Nephron progenitor cell (in vitro differentiated cells): ENCODE data around the gene CD14.
"Not testable (repeated sequence)": the region's sequence is repeated elsewhere in the genome, so short reads cannot be mapped to it uniquely, and the experiment has no call there.

ENCODE experiments used
- DNase-seq: peaks from one replicate; pipeline ENCODE4 v3.0.0; 2021
- H3K27ac Mint-ChIP-seq: 2 replicates; pipeline ENCODE4 v1.8.0; 2021; ENCODE audit warnings: mild to moderate bottlenecking, moderate library complexity, mixed read lengths
- H3K27me3 Mint-ChIP-seq: 2 replicates; pipeline ENCODE4 v1.8.0; 2021; ENCODE audit warnings: mild to moderate bottlenecking, low read depth, mixed read lengths; ENCODE audit not compliant: poor library complexity
- H3K36me3 Mint-ChIP-seq: 2 replicates; pipeline ENCODE4 v1.8.0; 2021; ENCODE audit warnings: low read depth, mixed read lengths
- H3K4me1 Mint-ChIP-seq: 2 replicates; pipeline ENCODE4 v1.8.0; 2021; ENCODE audit warnings: mixed read lengths
- H3K4me3 Mint-ChIP-seq: 2 replicates; pipeline ENCODE4 v1.8.0; 2021; ENCODE audit warnings: mild to moderate bottlenecking, moderate library complexity, mixed read lengths
- H3K9me3 Mint-ChIP-seq: 2 replicates; pipeline ENCODE4 v1.8.0; 2021; ENCODE audit warnings: mild to moderate bottlenecking, moderate library complexity, mixed read lengths
- CTCF ChIP-seq: fragments of 200-600 bp; sonication (generic); IDR thresholded peaks from 2 replicates; pipeline ENCODE4 v1.5.0; 2021; ENCODE audit warnings: antibody characterized with exemption

The CD14 gene

GRCh38 chr5:140672455-140673186, 39.6 kb upstream of the CD14 start:
- Mint-ChIP-seq H3K9me3 (no peaks in the 10 kb centered on the region), H3K27ac (no peak overlapping the region), H3K27me3 (peaks cover 4% of the 10 kb centered on the region), H3K36me3 (peaks cover 60% of the 10 kb centered on the region), H3K4me3 (no peak overlapping the region), H3K4me1 (no peaks in the 10 kb centered on the region)
- DNase-seq, result peak; percentile 41
- TF ChIP-seq CTCF, result no peak

GRCh38 chr5:140671472-140672125, 38.6 kb upstream of the CD14 start:
- H3K9me3 Mint-ChIP-seq, result no peaks in the 10 kb centered on the region
- H3K4me1 Mint-ChIP-seq, result peaks cover 1% of the 10 kb centered on the region
- peaks cover 4% of the 10 kb centered on the region for H3K27me3 Mint-ChIP-seq
- DNase-seq, result no peak
- peaks cover 62% of the 10 kb centered on the region for H3K36me3 Mint-ChIP-seq
- H3K27ac Mint-ChIP-seq, result peak overlapping the region; percentile 39
- no peak for TF ChIP-seq CTCF
- H3K4me3 Mint-ChIP-seq, result no peak overlapping the region

- not testable (repeated sequence) for H3K27me3 Mint-ChIP-seq, H3K27ac Mint-ChIP-seq, DNase-seq, H3K9me3 Mint-ChIP-seq, H3K4me3 Mint-ChIP-seq, H3K4me1 Mint-ChIP-seq
- H3K36me3 Mint-ChIP-seq, result peaks cover 62% of the 10 kb centered on the region
Observed at GRCh38 chr5:140671035-140671434, 38.1 kb upstream of the CD14 start.

- H3K4me3 Mint-ChIP-seq, result peak within 1 kb of the TSS; percentile 100
- DNase-seq, result peak; percentile 94
- H3K27ac Mint-ChIP-seq, result peak within 1 kb of the TSS; percentile 97
- TF ChIP-seq CTCF, result no peak
- no peaks in the 10 kb centered on the region for H3K9me3 Mint-ChIP-seq
- H3K27me3 Mint-ChIP-seq, result peaks cover 3% of the 10 kb centered on the region
- peaks cover 21% of the 10 kb centered on the region for H3K4me1 Mint-ChIP-seq
- H3K36me3 Mint-ChIP-seq, result peaks cover 69% of the 10 kb centered on the region
Observed at GRCh38 chr5:140664359-140665119, 31.6 kb upstream of the CD14 start, which contains the start of gene WDR55. Gene WDR55, plus strand, starts transcription at chr5:140664904. Its CDS starts 9 bp downstream, at chr5:140664913.

- Mint-ChIP-seq H3K4me3 (peak overlapping the region; percentile 100), H3K27ac (peak overlapping the region; percentile 97), H3K9me3 (no peaks in the 10 kb centered on the region), H3K36me3 (peaks cover 69% of the 10 kb centered on the region), H3K4me1 (peaks cover 21% of the 10 kb centered on the region), H3K27me3 (peaks cover 3% of the 10 kb centered on the region)
- no peak for TF ChIP-seq CTCF
- DNase-seq, result no peak
Observed at GRCh38 chr5:140664030-140664358, 31.0 kb upstream of the CD14 start.

- H3K27ac Mint-ChIP-seq, H3K4me3 Mint-ChIP-seq, H3K27me3 Mint-ChIP-seq, H3K9me3 Mint-ChIP-seq, DNase-seq: not testable (repeated sequence)
- Mint-ChIP-seq H3K4me1 (peaks cover 14% of the 10 kb centered on the region), H3K36me3 (peaks cover 73% of the 10 kb centered on the region)
Observed at GRCh38 chr5:140660371-140660770, 27.4 kb upstream of the CD14 start.
